PC-3 (cell line): ENCODE data around the gene MAP1B. TPM values are rescaled to one million over a fixed set of nuclear protein-coding genes. Genes with fewer than 3 reads are reported as not detected.

ENCODE experiments used
- ATAC-seq: fragments of 200-7000 bp; cut with Tn5 transposase; 2 replicates; pipeline ENCODE4 v1.9.1; 2020; ENCODE audit warnings: mild to moderate bottlenecking, moderate library complexity
- Bru-seq: library from RNA; stranded (reverse); fragments of 400-500 nt; gene quantifications from one replicate; lab custom pipeline; 2021; lab: Mats Ljungman, UMichigan
- BruChase-seq, 2 experiments: library from RNA; stranded (reverse); fragments of 400-500 nt; gene quantifications; one replicate each; lab custom pipeline; 2021; lab: Mats Ljungman, UMichigan
- BruUV-seq: library from RNA; stranded (reverse); fragments of 400-500 nt; replicated peaks from 2 replicates; lab custom pipeline; 2021; lab: Mats Ljungman, UMichigan
- CTCF ChIA-PET: fragments of 300-600 bp; sonication (Branson Sonifier 250); formaldehyde crosslinking; loops from one replicate; lab custom pipeline; 2022; ENCODE audit warnings: antibody characterized with exemption; lab: Charles Lee
- POLR2A ChIA-PET: fragments of 300-600 bp; sonication (Branson Sonifier 250); formaldehyde crosslinking; loops from one replicate; lab custom pipeline; 2022; ENCODE audit warnings: antibody characterized with exemption; ENCODE audit not compliant: unreplicated experiment; lab: Charles Lee
- DNase-seq: peaks from one replicate; pipeline ENCODE4 v3.0.0-alpha.2; 2015
- H2AFZ ChIP-seq: fragments of 300-600 bp; sonication (generic); 2 replicates; pipeline ENCODE4 v1.6.0; 2016; ENCODE audit warnings: antibody characterized with exemption, low read length
- H3F3A ChIP-seq: fragments of 300-600 bp; sonication (generic); one replicate; pipeline ENCODE4 v1.6.0; 2017; ENCODE audit warnings: antibody characterized with exemption, low read length, control low read depth, mild to moderate bottlenecking; ENCODE audit not compliant: unreplicated experiment
- H3K27ac ChIP-seq: fragments of 300-600 bp; sonication (generic); 2 replicates; pipeline ENCODE4 v1.5.1; 2016; ENCODE audit warnings: mild to moderate bottlenecking, low read length
- H3K27me3 ChIP-seq: fragments of 300-600 bp; sonication (generic); 2 replicates; pipeline ENCODE4 v1.6.1; 2016; ENCODE audit warnings: low read length, mixed read lengths
- H3K36me3 ChIP-seq: fragments of 300-600 bp; sonication (generic); 2 replicates; pipeline ENCODE4 v1.6.1; 2016; ENCODE audit warnings: low read depth, mixed run types, low read length, mixed read lengths
- H3K4me1 ChIP-seq: fragments of 300-600 bp; sonication (generic); 2 replicates; pipeline ENCODE4 v1.5.1; 2016; ENCODE audit warnings: low read length; ENCODE audit not compliant: insufficient read depth
- H3K4me2 ChIP-seq: fragments of 300-600 bp; sonication (generic); 2 replicates; pipeline ENCODE4 v1.6.0; 2016; ENCODE audit warnings: low read length
- H3K4me3 ChIP-seq: fragments of 300-600 bp; sonication (generic); 2 replicates; pipeline ENCODE4 v1.5.1; 2016; ENCODE audit warnings: mild to moderate bottlenecking, low read length, mixed read lengths
- H3K79me2 ChIP-seq: fragments of 300-600 bp; sonication (generic); 2 replicates; pipeline ENCODE4 v1.6.1; 2017; ENCODE audit warnings: low read length, mixed read lengths
- H3K9ac ChIP-seq: fragments of 300-600 bp; sonication (generic); 2 replicates; pipeline ENCODE4 v1.6.0; 2016; ENCODE audit warnings: mild to moderate bottlenecking, low read length
- H3K9me2 ChIP-seq: fragments of 300-600 bp; sonication (generic); replicated peaks from 2 replicates; pipeline ENCODE4 v1.6.1; 2016; ENCODE audit warnings: mixed run types, low read length, mixed read lengths
- H3K9me3 ChIP-seq: fragments of 300-600 bp; sonication (generic); 2 replicates; pipeline ENCODE4 v1.6.1; 2016; ENCODE audit warnings: low read length, mixed read lengths
- H4K20me1 ChIP-seq: fragments of 300-600 bp; sonication (generic); 2 replicates; pipeline ENCODE4 v1.6.1; 2016; ENCODE audit warnings: low read length, mixed read lengths
- CTCF ChIP-seq: fragments of 300-600 bp; sonication (generic); conservative IDR thresholded peaks from 2 replicates; pipeline ENCODE4 v1.5.1; 2017; ENCODE audit warnings: antibody characterized with exemption, low read depth, mild to moderate bottlenecking, low read length
- EZH2 ChIP-seq: fragments of 300-600 bp; sonication (generic); IDR thresholded peaks from one replicate; pipeline ENCODE4 v1.6.1; 2017; ENCODE audit warnings: antibody characterized with exemption, mild to moderate bottlenecking, low read length; ENCODE audit not compliant: unreplicated experiment
- EZH2phosphoT487 ChIP-seq: fragments of 300-600 bp; sonication (generic); IDR thresholded peaks from 2 replicates; pipeline ENCODE4 v1.6.1; 2018; ENCODE audit warnings: mild to moderate bottlenecking, antibody characterized with exemption, low read length, borderline replicate concordance
- intact Hi-C: fragments of 100-400 bp; cut with micrococcal nuclease; formaldehyde crosslinking; loops from 2 replicates; pipeline ENCODE4 v1.9.0; 2023
- long read RNA-seq: library from polyadenylated mRNA; unstranded; transcript quantifications from one replicate; pipeline ENCODE4 v2.0.0, GENCODE V29; 2021; ENCODE audit not compliant: unreplicated experiment
- total RNA-seq: library from RNA; depleted of rRNA; stranded (reverse); fragments of >200 nt; gene quantifications from 2 replicates; pipeline ENCODE4 v1.2.3, GENCODE V29; 2014; rRNA removed

The MAP1B gene
- total RNA-seq (12.8 and 18.2 TPM in 2 replicates), Bru-seq, nascent RNA (percentile 85 among the genes with signal in this experiment), BruChase-seq, experiment 1, labeled RNA remaining after a 6-hour chase (percentile 88 among the genes with signal in this experiment), BruChase-seq, experiment 2, labeled RNA remaining after a 2-hour chase (percentile 74 among the genes with signal in this experiment)
- long read RNA-seq, partial matches to known transcripts = 119 of 124 reads
- long read RNA-seq, other reads (novel, unspliced or antisense) = 4 of 124 reads

- Histone ChIP-seq H4K20me1 (no peaks in the 10 kb centered on the region), H3K9me2 (no peaks in the 10 kb centered on the region), H3K36me3 (no peaks in the 10 kb centered on the region), H3K79me2 (peaks cover 39% of the 10 kb centered on the region), H3K9ac (peak within 1 kb of the TSS; percentile 68), H3F3A (no peaks in the 10 kb centered on the region), H3K4me2 (peak within 1 kb of the TSS; percentile 98), H3K4me1 (peaks cover 6% of the 10 kb centered on the region), H3K27me3 (no peaks in the 10 kb centered on the region), H3K9me3 (no peaks in the 10 kb centered on the region), H3K27ac (no peak within 1 kb of the TSS), H2AFZ (peak within 1 kb of the TSS; percentile 92), H3K4me3 (peak within 1 kb of the TSS; percentile 90)
- ChIA-PET CTCF (no interaction called here), POLR2A (interaction anchor here (0.6 kb wide), 1 partner anchor 213 kb away, joined by 3 read pairs; the partner anchor contains the start of genes MRPS27 and PTCD2)
- DNase-seq = peak; percentile 32
- intact Hi-C loops = loop anchor here (10.0 kb wide), 2 partner anchors 93 to 173 kb away; no protein-coding TSS in a partner anchor
- ATAC-seq = peak; percentile 60
- BruUV-seq = TSS peak; percentile 36
- TF ChIP-seq EZH2phosphoT487 (no peak), EZH2 (no peak), CTCF (no peak)
Measured at GRCh38 chr5:72107131-72107900, at the start of gene MAP1B. TSS of gene MAP1B (plus strand) at chr5:72107475. CDS start at chr5:72107532, 57 bp downstream.

GRCh38 chr5:72057816-72058215 is 49.5 kb upstream of the MAP1B start:
- DNase-seq (no peak), ATAC-seq (no peak)
- ChIA-PET POLR2A (no interaction called here), CTCF (no interaction called here)
- peaks cover 22% of the 10 kb centered on the region for H3K27me3 ChIP-seq
- no peak overlapping the region for H3K4me3 ChIP-seq
- no peaks in the 10 kb centered on the region for H3F3A ChIP-seq
- H3K27ac ChIP-seq = no peak overlapping the region
- no peaks in the 10 kb centered on the region for H3K79me2 ChIP-seq
- no peaks in the 10 kb centered on the region for H4K20me1 ChIP-seq
- no peaks in the 10 kb centered on the region for H3K4me1 ChIP-seq
- TF ChIP-seq EZH2phosphoT487 (no peak), CTCF (no peak)
- no peak overlapping the region for H3K4me2 ChIP-seq
- BruUV-seq = no TSS peak
- no peak overlapping the region for H3K9ac ChIP-seq
- intact Hi-C loops = no loop called here
- H3K36me3 ChIP-seq = no peaks in the 10 kb centered on the region
- H3K9me3 ChIP-seq = no peaks in the 10 kb centered on the region
- H2AFZ ChIP-seq = no peak overlapping the region
- H3K9me2 ChIP-seq = no peaks in the 10 kb centered on the region
